Measurements from ENCODE around the gene MAGEA9B. TPM values are rescaled to one million over a fixed set of nuclear protein-coding genes. Genes with fewer than 3 reads are reported as not detected.
"Not testable (repeated sequence)": the region's sequence is repeated elsewhere in the genome, so short reads cannot be mapped to it uniquely, and the experiment has no call there.

MAGEA9B gene
- total and polyA plus RNA-seq, 4 experiments from 2014 or later, result not detected

DNA sequence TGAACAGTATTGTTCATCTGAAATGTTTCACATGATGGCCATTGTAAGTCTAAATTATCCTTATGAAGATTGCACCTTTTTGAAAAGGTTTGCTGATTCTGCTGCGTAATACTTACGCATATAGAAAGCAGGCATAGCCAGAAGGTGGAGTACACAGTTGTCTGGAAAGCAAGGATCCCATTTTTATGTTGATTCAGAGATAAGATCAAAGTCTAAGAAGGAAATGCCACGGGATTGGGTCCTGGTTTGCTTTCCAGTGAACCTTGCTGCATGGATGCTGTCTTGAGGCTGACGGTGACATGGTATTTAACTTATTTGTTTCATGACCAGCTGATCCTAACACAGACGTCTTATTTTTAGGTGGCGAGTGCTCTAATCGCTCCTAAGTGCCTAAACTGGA lies 15.5 kb downstream of the MAGEA9B start:
- POLR2A ChIA-PET (ENCODE audit: partially characterized antibody), result no interaction called here
- Histone ChIP-seq H3K27me3 (ENCODE audit: insufficient read depth, low read length) (no peaks in the 10 kb centered on the region), H3K27ac (ENCODE audit: low read depth, low read length) (no peak overlapping the region), H3K4me3 (ENCODE audit: low read length in 2 of 2) (no peak overlapping the region), H3K36me3 (ENCODE audit: insufficient read depth, low read length) (no peaks in the 10 kb centered on the region), H3K9me3 (ENCODE audit: control insufficient read depth in 1 of 2, low read length in 2 of 2) (no peaks in the 10 kb centered on the region), H3K4me1 (ENCODE audit: insufficient read depth, low read length) (no peaks in the 10 kb centered on the region)
- Mint-ChIP-seq H3K4me3 (no peak overlapping the region), H3K27me3 (no peaks in the 10 kb centered on the region), H3K4me1 (no peaks in the 10 kb centered on the region), H3K27ac (no peak overlapping the region), H3K9me3 (no peaks in the 10 kb centered on the region), H3K36me3 (no peaks in the 10 kb centered on the region)
- CTCF ChIA-PET (ENCODE audit: partially characterized antibody), result no interaction called here
- intact Hi-C loops (cut with micrococcal nuclease), result no loop called here
- no peak for DNase-seq

DNA sequence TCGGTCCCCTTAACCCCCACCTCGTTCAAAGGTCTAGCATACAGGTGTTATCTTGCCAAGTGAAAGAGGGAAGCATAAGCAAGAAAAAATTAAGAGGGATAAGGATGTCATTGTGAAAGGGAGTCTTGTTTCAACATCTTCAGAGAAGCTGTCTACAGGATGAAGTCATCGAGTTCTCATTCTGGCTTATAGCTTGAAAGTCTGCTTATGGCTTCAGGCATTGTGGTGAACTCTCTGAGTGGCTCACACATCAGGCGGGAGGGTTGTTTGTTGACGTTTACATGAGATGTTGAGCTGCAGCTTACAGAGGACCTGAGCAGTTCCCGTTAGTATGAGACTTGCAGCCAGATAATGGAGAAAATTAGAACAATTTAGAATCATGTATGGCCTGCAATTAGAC lies 16.6 kb downstream of the MAGEA9B start:
- H3K9me3 ChIP-seq (ENCODE audit: control insufficient read depth in 1 of 2, low read length in 2 of 2), result no peaks in the 10 kb centered on the region
- Mint-ChIP-seq H3K27ac (no peak overlapping the region), H3K36me3 (no peaks in the 10 kb centered on the region), H3K4me1 (no peaks in the 10 kb centered on the region), H3K27me3 (no peaks in the 10 kb centered on the region), H3K9me3 (no peaks in the 10 kb centered on the region), H3K4me3 (no peak overlapping the region)
- intact Hi-C loops (cut with micrococcal nuclease), result no loop called here
- no peak overlapping the region for H3K27ac ChIP-seq (ENCODE audit: low read depth, low read length)
- ChIA-PET POLR2A (ENCODE audit: partially characterized antibody) (no interaction called here), CTCF (ENCODE audit: partially characterized antibody) (no interaction called here)
- no peaks in the 10 kb centered on the region for H3K27me3 ChIP-seq (ENCODE audit: insufficient read depth, low read length)
- DNase-seq, result no peak
- H3K4me3 ChIP-seq (ENCODE audit: low read length in 2 of 2), result no peak overlapping the region
- no peaks in the 10 kb centered on the region for H3K4me1 ChIP-seq (ENCODE audit: insufficient read depth, low read length)
- no peaks in the 10 kb centered on the region for H3K36me3 ChIP-seq (ENCODE audit: insufficient read depth, low read length)

DNA sequence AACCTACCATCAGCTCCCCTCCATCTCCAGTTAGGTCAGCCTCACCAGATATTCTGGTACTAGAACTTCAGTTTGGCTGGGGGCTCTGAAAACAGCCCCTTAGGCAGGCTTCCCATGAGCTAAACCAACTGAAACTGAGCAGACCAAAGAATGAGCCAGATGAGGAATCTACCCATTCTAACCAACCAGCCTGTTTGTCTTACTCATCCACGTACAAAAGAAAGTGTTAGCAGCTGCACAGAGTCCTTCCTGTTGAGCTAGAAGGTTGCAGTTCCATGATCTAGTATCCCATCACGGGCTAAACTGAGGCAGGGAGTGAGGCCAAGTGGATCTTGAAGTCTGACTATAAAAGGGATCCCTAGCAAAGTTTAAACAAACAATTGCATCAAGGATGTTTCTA lies 17.5 kb downstream of the MAGEA9B start:
- H3K9me3 Mint-ChIP-seq, result no peaks in the 10 kb centered on the region
- H3K27me3 Mint-ChIP-seq, result no peaks in the 10 kb centered on the region
- no peak for DNase-seq
- intact Hi-C loops (cut with micrococcal nuclease), result no loop called here
- H3K4me1 Mint-ChIP-seq, result no peaks in the 10 kb centered on the region
- Histone ChIP-seq H3K4me3 (ENCODE audit: low read length in 2 of 2) (no peak overlapping the region), H3K36me3 (ENCODE audit: insufficient read depth, low read length) (no peaks in the 10 kb centered on the region), H3K4me1 (ENCODE audit: insufficient read depth, low read length) (no peaks in the 10 kb centered on the region), H3K27me3 (ENCODE audit: insufficient read depth, low read length) (no peaks in the 10 kb centered on the region), H3K9me3 (ENCODE audit: control insufficient read depth in 1 of 2, low read length in 2 of 2) (no peaks in the 10 kb centered on the region), H3K27ac (ENCODE audit: low read depth, low read length) (no peak overlapping the region)
- H3K36me3 Mint-ChIP-seq, result no peaks in the 10 kb centered on the region
- CTCF ChIA-PET (ENCODE audit: partially characterized antibody), result no interaction called here
- POLR2A ChIA-PET (ENCODE audit: partially characterized antibody), result no interaction called here
- no peak overlapping the region for H3K4me3 Mint-ChIP-seq
- no peak overlapping the region for H3K27ac Mint-ChIP-seq

DNA sequence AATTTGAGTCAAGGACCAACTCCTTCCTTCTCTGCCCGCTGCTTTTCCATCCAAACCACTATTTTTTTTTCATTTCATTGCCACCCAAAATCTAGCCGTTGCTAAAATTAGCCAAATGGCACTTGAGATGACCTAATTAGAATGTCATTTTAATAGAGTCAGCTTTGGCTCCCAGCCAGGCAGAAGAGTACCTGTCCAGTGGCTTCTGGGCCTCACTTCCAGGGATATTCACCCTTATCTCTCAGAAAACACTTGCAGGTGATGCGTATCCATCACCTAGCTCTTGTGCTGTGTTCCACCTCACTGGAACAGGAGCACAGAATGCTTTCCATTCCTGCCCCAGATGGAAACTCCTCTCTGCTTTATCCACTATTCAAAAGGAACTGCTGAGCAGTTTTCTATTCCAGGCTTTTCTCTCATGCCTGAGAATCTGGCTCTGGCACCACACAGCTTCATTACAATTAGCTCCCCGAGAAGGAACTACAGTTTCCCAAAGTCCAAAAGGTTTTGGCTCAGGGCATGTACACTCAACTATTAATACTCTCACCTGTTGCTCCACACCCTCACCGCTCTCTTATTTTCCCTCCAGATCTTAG lies 18.5 kb downstream of the MAGEA9B start:
- CTCF ChIA-PET (ENCODE audit: partially characterized antibody), result no interaction called here
- H3K4me3 Mint-ChIP-seq, result no peak overlapping the region

DNA sequence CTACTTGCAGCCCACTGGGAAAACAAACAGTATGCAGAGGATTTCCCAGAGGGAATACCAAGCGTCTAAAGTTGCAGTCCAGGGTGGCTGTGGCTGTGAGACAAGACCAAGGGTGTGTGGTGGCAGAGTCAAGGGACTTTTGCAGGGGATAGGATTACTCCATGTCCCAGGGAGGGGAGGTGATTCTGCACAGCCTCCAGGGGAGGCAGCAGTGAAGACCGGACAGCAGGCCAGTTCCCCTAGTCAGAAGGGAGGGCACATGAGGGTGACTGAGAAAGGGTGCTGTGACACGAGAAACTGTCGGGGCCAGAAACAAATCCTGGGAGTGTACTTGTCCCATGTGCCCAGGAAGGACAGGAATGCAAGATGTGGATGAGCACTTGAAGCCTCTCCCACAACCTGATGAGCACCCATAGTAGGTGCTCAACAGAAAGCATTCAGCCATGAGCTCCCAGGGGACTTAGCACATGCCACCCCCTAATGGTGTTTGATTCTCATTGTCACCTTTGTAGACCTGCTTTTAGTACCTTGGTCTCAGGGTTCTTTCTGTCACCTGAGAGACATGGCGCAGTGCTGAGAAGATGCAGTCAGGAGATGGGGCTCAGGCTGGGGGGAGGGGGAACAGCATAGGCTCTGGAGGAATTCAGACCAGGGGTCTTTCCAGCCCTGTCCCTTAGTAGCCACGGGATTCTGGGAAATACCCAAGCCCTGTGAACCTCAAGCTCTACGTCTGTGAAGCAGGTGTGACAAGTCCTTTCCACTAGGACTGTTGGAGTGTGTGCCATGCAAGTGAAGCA lies 19.4 kb downstream of the MAGEA9B start:
- Mint-ChIP-seq H3K4me3 (no peak overlapping the region), H3K4me1 (no peaks in the 10 kb centered on the region), H3K9me3 (no peaks in the 10 kb centered on the region), H3K36me3 (no peaks in the 10 kb centered on the region), H3K27ac (no peak overlapping the region), H3K27me3 (no peaks in the 10 kb centered on the region)
- intact Hi-C loops (cut with micrococcal nuclease), result no loop called here
- Histone ChIP-seq H3K27me3 (ENCODE audit: insufficient read depth, low read length) (no peaks in the 10 kb centered on the region), H3K9me3 (ENCODE audit: control insufficient read depth in 1 of 2, low read length in 2 of 2) (no peaks in the 10 kb centered on the region), H3K27ac (ENCODE audit: low read depth, low read length) (no peak overlapping the region), H3K4me3 (ENCODE audit: low read length in 2 of 2) (no peak overlapping the region), H3K36me3 (ENCODE audit: insufficient read depth, low read length) (no peaks in the 10 kb centered on the region), H3K4me1 (ENCODE audit: insufficient read depth, low read length) (no peaks in the 10 kb centered on the region)
- POLR2A ChIA-PET (ENCODE audit: partially characterized antibody), result no interaction called here
- DNase-seq, result peak in 1 of 5 donors; percentile 23
- CTCF ChIA-PET (ENCODE audit: partially characterized antibody), result no interaction called here

More for the DNA sequence above, 18.5 kb downstream of the MAGEA9B start:
- Mint-ChIP-seq H3K27me3 (no peaks in the 10 kb centered on the region), H3K36me3 (no peaks in the 10 kb centered on the region), H3K9me3 (no peaks in the 10 kb centered on the region), H3K4me1 (no peaks in the 10 kb centered on the region), H3K27ac (no peak overlapping the region)
- intact Hi-C loops (cut with micrococcal nuclease), result no loop called here
- POLR2A ChIA-PET (ENCODE audit: partially characterized antibody), result no interaction called here
- Histone ChIP-seq H3K4me1 (ENCODE audit: insufficient read depth, low read length) (no peaks in the 10 kb centered on the region), H3K36me3 (ENCODE audit: insufficient read depth, low read length) (no peaks in the 10 kb centered on the region), H3K9me3 (ENCODE audit: control insufficient read depth in 1 of 2, low read length in 2 of 2) (no peaks in the 10 kb centered on the region), H3K27me3 (ENCODE audit: insufficient read depth, low read length) (no peaks in the 10 kb centered on the region), H3K4me3 (ENCODE audit: low read length in 2 of 2) (no peak overlapping the region), H3K27ac (ENCODE audit: low read depth, low read length) (no peak overlapping the region)
- DNase-seq, result no peak

DNA sequence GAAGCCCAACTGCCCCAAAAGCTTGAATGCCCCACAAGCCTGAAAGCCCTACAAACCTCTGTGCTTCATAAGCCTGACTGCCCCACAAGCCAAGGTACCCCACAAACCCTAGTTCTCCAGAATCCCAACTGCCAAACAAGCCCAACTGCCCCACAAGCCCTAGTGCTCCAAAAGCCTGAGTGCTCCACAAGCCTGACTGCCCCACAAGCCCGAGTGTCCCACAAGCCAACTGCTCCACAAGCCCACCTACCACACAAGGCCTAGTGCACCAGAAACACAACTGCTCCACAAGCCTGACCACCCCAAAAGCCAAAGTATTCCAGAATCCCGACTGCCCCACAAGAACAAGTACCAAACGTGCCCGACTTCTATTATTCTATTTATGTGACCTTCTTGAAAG lies 23.9 kb downstream of the MAGEA9B start:
- Histone ChIP-seq H3K27me3 (ENCODE audit: insufficient read depth, low read length) (no peaks in the 10 kb centered on the region), H3K36me3 (ENCODE audit: insufficient read depth, low read length) (no peaks in the 10 kb centered on the region), H3K27ac (ENCODE audit: low read depth, low read length) (no peak overlapping the region), H3K4me1 (ENCODE audit: insufficient read depth, low read length) (no peaks in the 10 kb centered on the region), H3K9me3 (ENCODE audit: control insufficient read depth in 1 of 2, low read length in 2 of 2) (no peaks in the 10 kb centered on the region), H3K4me3 (ENCODE audit: low read length in 2 of 2) (no peak overlapping the region)
- H3K4me1 Mint-ChIP-seq, result no peaks in the 10 kb centered on the region
- no peaks in the 10 kb centered on the region for H3K36me3 Mint-ChIP-seq
- no peaks in the 10 kb centered on the region for H3K27me3 Mint-ChIP-seq
- H3K27ac Mint-ChIP-seq, result no peak overlapping the region
- ChIA-PET CTCF (ENCODE audit: partially characterized antibody) (no interaction called here), POLR2A (ENCODE audit: partially characterized antibody) (no interaction called here)
- intact Hi-C loops (cut with micrococcal nuclease), result no loop called here
- no peak overlapping the region for H3K4me3 Mint-ChIP-seq
- DNase-seq, result no peak
- no peaks in the 10 kb centered on the region for H3K9me3 Mint-ChIP-seq

DNA sequence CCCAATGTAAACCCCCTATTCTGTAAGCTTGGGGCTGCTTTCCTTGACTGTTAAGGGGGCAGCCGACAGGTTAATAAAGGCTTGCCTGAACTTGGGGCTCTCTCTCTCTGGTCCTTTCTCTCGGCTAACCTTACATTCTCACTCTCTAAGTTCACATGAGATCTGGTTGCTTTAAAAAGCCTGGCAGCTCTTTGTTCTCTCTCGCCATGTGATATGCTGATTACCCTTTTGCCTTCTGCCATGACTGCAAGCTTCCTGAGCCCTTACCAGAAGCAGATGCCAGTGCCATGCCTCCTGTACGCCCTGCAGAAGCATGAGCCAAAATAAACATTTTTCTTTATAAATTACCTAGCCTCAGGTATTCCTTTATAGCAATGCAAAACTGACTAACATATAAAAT lies 32.0 kb downstream of the MAGEA9B start:
- H3K4me3 Mint-ChIP-seq; H3K9me3 Mint-ChIP-seq; H3K4me1 ChIP-seq (ENCODE audit: insufficient read depth, low read length); H3K27me3 Mint-ChIP-seq; DNase-seq; H3K4me1 Mint-ChIP-seq; intact Hi-C loops (cut with micrococcal nuclease); POLR2A ChIA-PET (ENCODE audit: partially characterized antibody); CTCF ChIA-PET (ENCODE audit: partially characterized antibody); H3K36me3 Mint-ChIP-seq; H3K36me3 ChIP-seq (ENCODE audit: insufficient read depth, low read length); H3K27ac ChIP-seq (ENCODE audit: low read depth, low read length); H3K4me3 ChIP-seq (ENCODE audit: low read length in 2 of 2); H3K27ac Mint-ChIP-seq; H3K27me3 ChIP-seq (ENCODE audit: insufficient read depth, low read length); H3K9me3 ChIP-seq (ENCODE audit: control insufficient read depth in 1 of 2, low read length in 2 of 2): not testable (repeated sequence)

DNA sequence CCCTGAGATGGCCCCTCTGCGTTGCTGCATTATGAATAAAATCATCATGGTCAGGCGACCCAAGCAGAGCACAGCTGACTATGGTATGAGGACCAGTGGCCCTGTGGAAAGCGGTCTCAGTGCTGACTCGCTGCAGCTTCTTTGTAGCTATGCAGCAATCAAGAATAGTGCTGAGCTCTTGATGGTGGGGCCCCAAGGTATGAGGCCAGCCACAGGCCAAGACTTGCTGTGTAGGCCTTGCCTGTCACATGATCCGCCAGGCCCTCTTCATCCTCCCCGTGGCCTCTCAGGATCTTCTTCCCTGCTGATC lies 35.4 kb downstream of the MAGEA9B start:
- H3K4me1 Mint-ChIP-seq; H3K27ac ChIP-seq (ENCODE audit: low read depth, low read length); H3K36me3 Mint-ChIP-seq; H3K4me3 Mint-ChIP-seq; POLR2A ChIA-PET (ENCODE audit: partially characterized antibody); H3K27me3 ChIP-seq (ENCODE audit: insufficient read depth, low read length); H3K9me3 ChIP-seq (ENCODE audit: control insufficient read depth in 1 of 2, low read length in 2 of 2); H3K4me1 ChIP-seq (ENCODE audit: insufficient read depth, low read length); H3K27me3 Mint-ChIP-seq; CTCF ChIA-PET (ENCODE audit: partially characterized antibody); H3K36me3 ChIP-seq (ENCODE audit: insufficient read depth, low read length); H3K9me3 Mint-ChIP-seq; intact Hi-C loops (cut with micrococcal nuclease); H3K27ac Mint-ChIP-seq; DNase-seq; H3K4me3 ChIP-seq (ENCODE audit: low read length in 2 of 2): not testable (repeated sequence)
